Measurements from ENCODE around the gene NPLOC4. TPM values are rescaled to one million over a fixed set of nuclear protein-coding genes. Genes with fewer than 3 reads are reported as not detected.

NPLOC4 gene
- total and polyA plus RNA-seq, 12 donors = 41.7 to 140 (median 80.3) TPM

DNA sequence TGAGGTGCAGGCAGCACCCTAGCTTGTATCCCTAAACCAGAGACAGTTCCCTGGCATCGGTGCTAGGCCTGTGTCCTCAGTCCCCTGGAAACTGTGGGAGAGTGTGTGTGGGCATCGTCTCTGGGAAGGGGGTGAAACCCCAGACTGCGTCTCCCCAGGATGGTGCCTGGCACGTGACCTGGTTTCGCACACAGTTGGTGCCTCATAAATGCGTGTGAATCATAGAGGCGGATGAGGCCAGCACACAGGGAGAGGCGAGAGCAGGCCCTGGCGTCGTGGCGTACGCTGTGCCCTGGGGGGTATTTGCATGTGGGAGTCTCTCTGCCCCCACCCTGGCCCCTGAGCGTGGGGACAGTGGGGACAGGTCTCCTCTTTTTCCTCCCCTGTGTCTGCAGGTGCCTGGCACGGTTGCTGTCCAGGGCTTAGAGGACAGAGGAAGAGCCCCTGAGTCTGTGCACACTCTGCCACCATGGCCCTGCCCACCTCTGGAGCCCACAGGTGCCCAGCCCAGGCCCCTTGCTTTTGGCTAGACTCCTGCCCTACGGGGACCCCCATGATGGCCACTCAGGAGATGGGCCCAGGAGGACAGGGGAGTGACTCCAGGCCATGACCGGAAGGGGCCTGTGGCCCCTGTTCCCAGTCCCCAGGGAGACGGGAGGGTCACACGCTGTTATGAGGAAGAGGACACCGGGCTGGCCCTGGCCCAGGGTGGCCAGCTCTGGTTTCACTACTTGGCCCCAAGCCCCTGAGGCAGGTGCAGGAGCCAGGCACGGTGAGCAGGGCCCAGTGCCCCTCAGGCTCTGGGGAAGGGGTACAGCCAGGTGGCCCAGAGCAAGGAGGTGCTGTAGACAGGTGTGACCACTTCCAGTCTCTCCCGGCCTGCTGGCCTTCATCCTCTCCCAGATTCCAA is 110.0 kb downstream of the NPLOC4 start:
- peaks cover 37% of the 10 kb centered on the region for H3K27me3 ChIP-seq

GRCh38 chr17:81524865-81525159 is 112.1 kb downstream of the NPLOC4 start:
- Histone ChIP-seq H3K27ac (no peak overlapping the region), H3K4me3 (no peak overlapping the region), H3K27me3 (peaks cover 37% of the 10 kb centered on the region), H3K36me3 (replicated peaks in 1 of 2) (no peaks in the 10 kb centered on the region), H3K9me3 (replicated peaks in 1 of 3) (no peaks in the 10 kb centered on the region), H3K4me1 (replicated peaks in 1 of 2) (peaks cover under 1% of the 10 kb centered on the region in 2 donors)
- no peak for DNase-seq
- intact Hi-C loops (cut with DNase I) = no loop called here
- WGBS, 4 donors = 50 to 89% (median 87%) methylated on average over 3 to 8 of the region's 8 CpGs
- no peak for TF ChIP-seq POLR2A (IDR thresholded peaks at IDR 0.05)
- TF ChIP-seq CTCF (IDR thresholded peaks at IDR 0.05) = no peak

More for the DNA sequence above, 110.0 kb downstream of the NPLOC4 start:
- no peak overlapping the region for H3K4me3 ChIP-seq
- intact Hi-C loops (cut with DNase I) = no loop called here
- no peaks in the 10 kb centered on the region for H3K36me3 ChIP-seq (replicated peaks in 1 of 2)
- no peak overlapping the region for H3K27ac ChIP-seq
- H3K4me1 ChIP-seq (replicated peaks in 1 of 2) = no peaks in the 10 kb centered on the region
- 83 to 87% (median 85%) methylated on average over 8 to 21 of the region's 21 CpGs for WGBS, 4 donors
- no peaks in the 10 kb centered on the region for H3K9me3 ChIP-seq (replicated peaks in 1 of 3)
- no peak for TF ChIP-seq CTCF (IDR thresholded peaks at IDR 0.05)
- TF ChIP-seq POLR2A (IDR thresholded peaks at IDR 0.05) = no peak
- no peak for DNase-seq

- TF ChIP-seq POLR2A (IDR thresholded peaks at IDR 0.05) (no peak), CTCF (IDR thresholded peaks at IDR 0.05) (no peak)
- H3K4me1 ChIP-seq (replicated peaks in 1 of 2) = peaks cover 6% of the 10 kb centered on the region in 2 donors
- H3K27me3 ChIP-seq = peaks cover 37% of the 10 kb centered on the region
- no peak overlapping the region for H3K4me3 ChIP-seq
- intact Hi-C loops (cut with DNase I) = no loop called here
- WGBS, 4 donors = 47 to 69% (median 66%) methylated on average over 2 to 18 of the region's 18 CpGs; no CpG with 5 or more reads in 1 of the 4 donors
- no peak overlapping the region for H3K27ac ChIP-seq
- no peaks in the 10 kb centered on the region for H3K9me3 ChIP-seq (replicated peaks in 1 of 3)
- DNase-seq = no peak
- H3K36me3 ChIP-seq (replicated peaks in 1 of 2) = no peaks in the 10 kb centered on the region
Measured at GRCh38 chr17:81524039-81524864, 112.7 kb downstream of the NPLOC4 start.

DNA sequence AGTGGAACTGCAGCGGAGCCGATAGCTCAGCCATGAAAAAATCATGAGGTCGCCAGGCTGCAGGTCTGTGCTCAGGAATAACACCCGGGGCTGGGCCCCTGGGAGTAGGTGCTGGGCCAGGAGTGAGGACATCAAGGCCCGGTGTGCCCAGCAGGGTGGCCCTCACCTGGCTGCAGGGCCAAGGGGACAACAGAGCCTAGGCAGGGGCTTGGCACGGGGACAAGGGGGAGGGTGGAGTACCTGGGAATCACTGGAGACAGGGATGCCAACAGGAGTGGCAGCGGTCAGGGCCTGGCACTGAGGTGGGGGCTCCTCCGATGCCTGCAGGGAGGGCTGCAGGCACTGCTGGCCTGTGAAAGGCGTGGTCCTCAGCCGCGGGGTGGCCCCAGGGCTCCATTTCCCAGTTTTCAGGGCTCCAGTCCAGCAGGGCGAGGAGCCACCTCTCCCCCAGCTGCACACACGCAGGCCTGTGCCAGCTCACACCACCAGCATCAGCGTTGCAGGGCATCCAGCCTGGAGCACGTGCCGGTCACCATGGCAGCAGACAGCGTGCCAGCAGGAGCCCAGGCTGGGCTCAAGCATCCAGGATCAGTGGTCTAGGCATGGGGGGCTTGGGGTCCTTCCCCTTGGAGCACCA is 113.4 kb downstream of the NPLOC4 start:
- Histone ChIP-seq H3K27ac (no peak overlapping the region), H3K27me3 (peaks cover 35% of the 10 kb centered on the region), H3K9me3 (replicated peaks in 1 of 3) (no peaks in the 10 kb centered on the region), H3K36me3 (replicated peaks in 1 of 2) (no peaks in the 10 kb centered on the region), H3K4me1 (replicated peaks in 1 of 2) (peaks cover 10 to 13% of the 10 kb centered on the region in 2 donors), H3K4me3 (no peak overlapping the region)
- 24 to 43% (median 40%) methylated on average over 1 to 17 of the region's 17 CpGs for WGBS, 4 donors
- DNase-seq = no peak
- TF ChIP-seq CTCF (IDR thresholded peaks at IDR 0.05) (peak in 1 of 6 experiments; percentile 4), POLR2A (IDR thresholded peaks at IDR 0.05) (no peak)
- intact Hi-C loops (cut with DNase I) = no loop called here
